OCI-M2 (cell line): ENCODE results near the gene PRB3.

Experiments used
- DNase-seq: peaks from one replicate; lab custom pipeline; 2025; ENCODE audit not compliant: unreplicated experiment; lab: John Stamatoyannopoulos, UW

Gene PRB3

DNA sequence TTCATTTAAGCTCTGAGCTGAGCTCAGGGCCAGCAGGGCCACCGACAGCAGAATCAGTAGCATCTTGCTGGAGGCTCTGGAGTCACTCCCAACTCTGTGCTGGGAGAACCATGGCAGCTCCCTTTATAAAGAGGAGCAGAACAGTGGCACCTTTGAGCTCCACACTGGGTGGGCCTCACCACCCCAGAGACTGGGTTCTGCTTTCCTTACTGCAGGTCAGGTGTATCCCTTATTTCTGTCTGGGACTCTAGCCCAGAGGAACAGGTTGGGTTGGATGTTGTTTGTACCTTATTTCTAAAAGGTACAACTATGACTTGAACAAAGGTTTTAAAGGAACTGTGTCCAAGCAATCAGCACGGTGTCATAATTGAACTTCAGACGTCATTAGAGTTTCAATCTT lies at the start of gene PRB3:
Gene PRB3 (minus strand): TSS at position 101 of the 400 bp plus-strand sequence. CDS start 38 bp downstream, at position 63.
- no peak for DNase-seq

DNA sequence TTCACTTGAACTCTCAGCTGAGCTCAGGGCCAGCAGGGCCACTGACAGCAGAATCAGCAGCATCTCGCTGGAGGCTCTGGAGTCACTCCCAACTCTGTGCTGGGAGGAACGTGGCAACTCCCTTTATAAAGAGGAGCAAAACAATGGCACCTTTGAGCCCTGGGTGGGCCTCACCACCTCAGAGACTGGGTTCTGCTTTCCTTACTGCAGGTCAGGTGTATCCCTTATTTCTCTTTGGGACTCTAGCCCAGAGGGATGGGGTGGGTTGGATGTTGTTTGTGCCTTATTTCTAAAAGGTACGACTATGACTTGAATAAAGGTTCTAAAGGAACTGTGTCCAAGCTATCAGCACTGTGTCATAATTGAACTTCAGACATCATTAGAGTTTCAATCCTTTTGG lies 40.8 kb upstream of the PRB3 start, which contains the start of gene PRB4:
Gene PRB4 (minus strand): TSS at position 101 of the 400 bp plus-strand sequence. CDS start 38 bp downstream, at position 63.
- no peak for DNase-seq

DNA sequence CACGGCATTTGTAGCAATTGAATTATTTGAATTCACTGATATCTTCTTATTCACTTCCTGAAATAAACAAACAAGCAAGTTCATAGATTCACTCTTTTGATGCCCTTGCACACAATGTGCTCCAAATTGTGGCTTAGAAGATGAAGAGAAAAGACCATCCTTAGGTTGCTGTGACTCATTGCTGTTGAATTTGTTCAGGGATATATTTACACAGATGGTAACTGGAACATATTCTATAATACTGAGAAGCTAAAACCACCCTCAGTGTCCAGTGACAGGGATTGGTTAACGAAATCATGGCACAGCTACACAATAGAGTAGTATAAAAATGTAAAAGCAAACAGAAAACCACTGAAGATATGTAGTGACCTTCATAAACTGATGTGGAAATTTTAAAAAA lies 37.6 kb upstream of the PRB3 start:
- no peak for DNase-seq

DNA sequence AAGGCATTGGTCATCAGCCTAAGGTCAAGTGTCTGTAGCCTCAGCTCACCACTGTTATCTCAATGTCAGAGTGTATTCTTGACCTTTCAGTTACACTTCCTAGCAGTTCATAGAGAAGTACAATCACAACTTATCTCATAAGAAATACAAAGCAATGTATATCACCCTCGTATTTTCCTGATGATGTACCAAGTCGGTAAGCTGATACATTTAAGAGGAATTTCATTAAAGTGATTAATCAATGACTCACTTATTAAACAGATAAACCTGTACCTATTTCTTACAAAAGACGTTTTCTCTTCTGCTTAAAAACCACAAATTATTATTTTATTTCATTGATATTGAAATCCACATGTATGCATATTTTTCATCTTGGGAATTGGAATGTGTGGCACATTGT lies 3.9 kb upstream of the PRB3 start:
- no peak for DNase-seq

DNA sequence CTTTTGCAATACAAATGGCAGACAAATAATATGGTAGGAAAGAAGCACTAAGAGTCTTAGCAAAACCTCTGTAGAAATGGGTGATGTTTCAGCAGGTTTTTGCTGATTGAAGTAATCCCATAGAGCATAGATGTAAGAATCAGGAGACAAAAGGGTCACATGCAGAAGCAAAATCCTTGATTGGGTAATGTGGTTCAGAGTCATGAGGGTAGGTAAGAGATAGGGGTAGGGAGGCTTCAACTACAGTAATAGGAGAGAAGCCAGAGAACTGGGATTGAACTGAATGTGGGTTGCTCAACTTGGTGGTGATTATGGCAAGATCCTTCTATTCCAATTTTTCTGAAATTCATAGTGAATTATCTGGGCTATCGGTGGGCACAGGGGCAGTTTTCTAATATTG lies 5.0 kb downstream of the PRB3 start:
- DNase-seq: no peak

DNA sequence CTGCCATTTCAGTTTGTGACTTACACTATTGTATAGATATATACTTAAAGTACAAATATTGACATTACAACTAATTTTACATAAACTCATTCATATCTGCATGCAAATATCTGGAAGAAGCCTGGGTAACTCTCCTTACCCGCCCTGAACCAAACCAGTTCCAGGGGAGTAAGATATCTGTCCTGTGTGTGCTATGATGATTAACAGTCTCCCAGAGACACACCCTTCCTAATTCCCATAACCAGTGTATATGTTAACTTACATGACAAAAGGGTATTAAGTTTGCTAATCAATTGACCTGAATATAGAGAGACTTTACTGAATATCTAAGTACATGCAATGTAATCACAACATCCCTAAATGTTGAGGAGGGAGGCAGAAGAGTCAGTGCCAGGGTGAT lies 23.0 kb downstream of the PRB3 start:
- DNase-seq: no peak

DNA sequence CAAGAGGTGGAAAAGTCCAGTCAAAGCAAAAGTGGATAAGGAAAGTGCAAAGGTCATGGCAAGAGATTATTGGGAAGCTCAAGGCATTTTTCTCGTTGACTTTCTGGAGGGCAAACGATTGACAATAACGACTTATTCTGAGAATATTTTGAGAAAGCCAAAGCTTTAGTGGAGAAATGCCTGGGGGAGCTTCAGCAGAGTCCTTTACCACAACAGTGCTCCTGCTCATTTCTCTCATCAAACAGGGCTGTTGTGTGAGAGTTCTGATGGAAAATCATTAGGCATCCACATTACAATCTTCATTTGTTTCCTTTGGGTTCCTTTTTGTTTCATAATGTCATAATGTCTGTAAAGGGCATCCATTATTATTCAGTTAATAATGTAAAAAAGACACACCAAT lies 26.9 kb downstream of the PRB3 start:
- DNase-seq: no peak

DNA sequence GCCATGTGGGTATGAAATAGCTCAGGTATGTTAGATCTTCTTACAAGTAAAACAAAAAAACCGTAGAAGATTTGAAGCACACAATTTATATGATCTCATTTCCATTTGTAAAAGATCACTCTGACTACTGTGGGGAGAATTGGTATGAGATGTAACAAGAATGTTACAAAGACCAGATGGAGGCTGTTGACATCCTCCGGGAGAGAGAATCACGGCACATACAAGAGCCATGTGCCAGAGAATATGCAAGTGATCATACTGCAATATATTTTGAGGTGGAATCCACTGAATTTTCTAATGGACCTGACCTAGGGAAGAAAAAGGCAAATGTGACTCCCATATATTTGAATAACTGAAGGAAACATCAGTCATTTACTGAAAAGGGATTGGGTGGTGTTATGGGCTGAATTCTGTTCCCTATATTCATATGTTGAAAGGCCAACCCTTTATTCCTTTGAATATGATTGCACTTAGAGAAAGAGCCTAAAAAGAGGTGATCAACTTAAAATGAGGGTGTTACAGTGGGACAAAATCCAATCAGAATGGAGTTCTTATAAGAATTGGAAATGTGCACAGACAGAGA lies 29.1 kb downstream of the PRB3 start:
- no peak for DNase-seq

DNA sequence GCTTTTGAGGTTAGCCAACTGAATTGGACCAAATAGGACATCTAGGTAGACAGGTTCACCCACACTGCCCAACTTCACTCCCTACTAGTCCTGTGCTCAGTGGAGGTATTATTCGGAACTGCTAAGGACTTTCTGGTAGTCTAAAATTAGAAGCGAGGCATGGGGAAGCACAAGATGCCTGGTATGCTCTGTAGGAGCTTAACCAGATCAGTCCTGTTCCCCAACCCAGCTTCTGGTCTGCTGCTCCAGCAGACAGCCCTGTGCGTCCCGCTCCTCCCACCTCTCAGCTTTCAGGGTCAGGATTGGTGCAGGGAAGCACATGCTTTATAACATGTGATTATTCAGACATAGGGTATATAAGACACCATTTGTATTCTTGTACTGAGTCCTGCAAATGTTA lies 31.2 kb downstream of the PRB3 start:
- DNase-seq: no peak

DNA sequence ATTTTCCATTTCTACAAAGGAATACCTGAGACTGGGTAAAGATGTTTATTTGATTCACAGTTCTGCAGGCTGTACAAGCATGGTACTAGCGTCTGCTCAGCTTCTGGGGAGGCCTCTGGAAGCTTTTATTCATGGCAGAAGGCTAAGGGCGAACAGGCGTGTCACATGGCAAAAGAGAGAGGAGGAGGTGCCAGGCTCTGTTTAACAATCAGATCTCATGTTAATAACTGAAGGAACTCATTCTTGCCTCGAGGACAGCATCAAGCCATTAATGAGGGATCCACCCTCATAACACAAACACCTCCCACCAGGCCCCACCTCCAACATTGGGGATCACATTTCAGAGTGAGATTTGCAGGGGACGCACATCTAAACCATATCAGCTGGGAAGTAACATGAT lies 36.0 kb downstream of the PRB3 start:
- no peak for DNase-seq

DNA sequence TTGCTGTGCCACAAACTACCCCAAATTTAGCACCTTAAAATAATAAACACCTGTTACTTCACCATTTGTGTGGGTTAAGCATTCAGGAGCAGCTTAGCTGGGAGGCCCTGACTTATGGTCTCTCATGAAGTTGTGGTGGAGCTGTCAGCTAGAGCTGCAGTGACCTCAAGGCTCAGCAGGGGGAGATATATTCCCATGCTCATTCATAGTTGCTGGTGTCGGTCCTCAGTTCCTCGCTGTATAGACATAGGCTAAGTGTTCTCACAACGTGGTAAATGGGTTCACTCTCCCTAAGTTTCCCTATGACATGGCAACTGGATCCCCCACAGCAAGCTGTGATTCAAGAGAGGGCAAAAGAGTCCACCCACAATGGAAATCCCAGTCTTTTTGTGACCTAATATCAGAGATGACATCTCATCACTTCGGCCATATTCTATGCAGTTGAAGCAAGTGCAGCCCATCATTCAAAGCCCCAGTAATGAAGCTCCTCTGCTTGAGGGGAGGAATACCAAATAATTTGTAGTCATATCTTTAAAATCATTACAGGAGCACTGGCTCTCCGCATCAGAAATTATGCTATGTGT lies 41.1 kb downstream of the PRB3 start:
- DNase-seq: peak; percentile 15

DNA sequence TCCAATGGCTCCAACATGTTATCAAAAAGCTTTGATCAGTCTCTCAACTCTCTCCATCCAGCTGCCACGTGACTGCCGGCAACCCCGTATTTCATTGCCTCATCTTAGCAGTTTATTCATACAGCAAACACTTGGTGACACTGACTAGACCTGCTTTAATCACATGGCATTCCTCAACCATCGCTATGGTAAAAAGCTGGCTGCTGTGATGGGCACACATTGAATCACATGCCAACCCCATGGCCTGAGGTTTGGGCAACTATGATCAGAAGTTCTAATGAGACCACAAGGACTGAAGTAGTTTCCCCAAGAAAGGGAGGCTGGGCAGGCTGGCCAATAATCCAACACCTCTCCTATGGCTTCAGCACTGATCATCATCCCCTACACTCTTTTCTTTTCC lies 42.1 kb downstream of the PRB3 start:
- no peak for DNase-seq
